GM21737 (cell line): Measurements from ENCODE around the gene DHX16.

Source experiments
- ATAC-seq: cut with Tn5 transposase; IDR thresholded peaks from one replicate; pipeline ENCODE4 v1.9.1; 2021; ENCODE audit warnings: mild to moderate bottlenecking, moderate library complexity; ENCODE audit not compliant: unreplicated experiment

The DHX16 gene

DNA sequence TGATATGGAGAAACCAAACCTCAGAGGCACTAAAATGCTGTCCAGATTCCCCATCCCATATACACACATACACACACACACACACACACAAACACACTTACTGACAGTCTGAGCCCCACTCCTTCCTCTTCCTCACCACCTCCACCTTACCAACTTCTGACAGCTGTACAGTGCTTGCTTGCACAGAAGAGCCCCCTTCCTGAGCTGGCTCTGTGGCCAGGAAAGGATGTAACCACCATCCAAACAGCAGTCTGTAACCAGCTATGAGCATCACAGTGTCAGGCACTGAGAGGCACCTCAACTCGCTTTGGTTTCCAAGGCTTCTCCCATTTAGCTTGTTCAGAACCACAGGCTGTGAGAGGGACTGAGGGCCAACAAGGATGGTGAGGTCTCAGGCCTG lies 31.8 kb downstream of the DHX16 start:
- no peak for ATAC-seq

DNA sequence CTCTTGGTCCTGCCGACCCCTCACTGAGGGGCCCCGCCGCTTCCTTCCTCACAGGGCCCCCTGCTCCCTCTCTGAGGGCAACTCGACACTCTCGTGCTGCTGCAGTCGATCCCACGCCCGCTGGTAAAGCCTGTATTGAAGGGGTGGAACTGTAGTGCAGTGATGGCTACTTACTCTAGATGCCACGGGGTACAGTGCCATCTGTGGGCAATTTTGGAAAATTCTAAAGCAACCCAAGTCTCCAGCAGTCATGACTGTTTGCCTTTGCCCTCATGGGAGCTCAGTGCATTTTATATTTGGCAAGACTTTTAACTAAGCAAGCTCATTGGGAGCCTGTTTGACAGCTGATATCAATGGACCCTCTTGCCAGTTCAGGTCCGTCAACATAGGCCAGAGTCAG lies 32.3 kb downstream of the DHX16 start:
- ATAC-seq = no peak

GRCh38 chr6:30635834-30636233 lies 37.0 kb downstream of the DHX16 start:
- ATAC-seq = no peak

DNA sequence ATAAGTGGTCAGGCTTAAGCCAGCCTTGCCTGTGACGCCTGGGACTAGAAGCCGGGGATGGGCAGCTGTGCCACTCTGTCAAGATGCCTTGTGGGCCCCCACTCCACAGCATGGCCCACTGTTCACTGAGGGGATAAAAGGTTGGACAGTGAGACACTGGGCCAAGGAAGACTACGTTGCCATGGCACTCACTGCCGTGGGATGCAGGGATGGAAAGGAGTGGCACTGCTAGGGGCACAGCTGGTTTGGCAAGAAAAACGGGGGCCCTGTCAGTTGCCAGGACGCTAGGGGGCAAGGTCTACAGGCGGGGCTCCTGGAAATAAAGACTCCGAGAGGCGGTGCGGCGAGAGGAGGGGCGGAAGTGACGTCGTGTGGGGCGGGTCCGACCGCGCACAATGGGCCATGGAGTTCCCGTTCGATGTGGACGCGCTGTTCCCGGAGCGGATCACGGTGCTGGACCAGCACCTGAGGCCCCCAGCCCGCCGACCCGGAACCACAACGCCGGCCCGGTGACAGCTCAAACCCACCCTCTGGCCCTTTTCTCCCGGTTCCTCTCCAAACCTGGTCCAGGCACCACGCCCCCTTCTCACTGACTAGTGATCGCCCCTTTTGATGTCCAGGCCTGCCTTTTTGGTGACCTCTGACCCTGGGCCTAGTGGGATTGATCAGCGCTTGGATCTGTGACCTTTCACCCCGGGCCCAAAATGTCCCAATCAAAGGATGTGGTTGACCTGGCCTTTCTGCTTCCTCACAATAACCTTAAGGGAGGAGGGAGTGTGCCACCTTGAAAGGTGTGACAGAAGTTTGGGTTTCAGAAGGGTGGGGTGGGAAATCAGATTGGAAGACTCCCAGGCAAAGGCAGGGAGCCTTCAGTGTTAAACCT lies 46.1 kb downstream of the DHX16 start, which contains the start of gene ATAT1:
TSS of gene ATAT1 (plus strand) at position 391 of the 883 bp plus-strand sequence.
- peak; percentile 84 for ATAC-seq

DNA sequence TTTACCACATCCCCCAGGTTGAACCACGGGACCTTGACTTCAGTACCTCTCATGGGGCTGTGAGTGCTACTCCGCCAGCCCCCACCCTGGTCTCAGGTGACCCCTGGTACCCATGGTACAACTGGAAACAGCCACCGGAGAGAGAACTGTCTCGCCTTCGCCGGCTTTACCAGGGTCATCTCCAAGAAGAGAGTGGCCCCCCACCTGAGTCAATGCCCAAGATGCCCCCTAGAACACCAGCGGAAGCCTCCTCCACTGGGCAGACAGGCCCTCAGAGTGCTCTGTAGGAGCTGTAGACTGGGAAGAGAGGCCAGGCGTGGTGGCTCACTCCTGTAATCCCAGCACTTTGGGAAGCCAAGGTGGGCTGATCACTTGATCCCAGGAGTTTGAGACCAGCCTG lies 47.3 kb downstream of the DHX16 start:
- no peak for ATAC-seq

DNA sequence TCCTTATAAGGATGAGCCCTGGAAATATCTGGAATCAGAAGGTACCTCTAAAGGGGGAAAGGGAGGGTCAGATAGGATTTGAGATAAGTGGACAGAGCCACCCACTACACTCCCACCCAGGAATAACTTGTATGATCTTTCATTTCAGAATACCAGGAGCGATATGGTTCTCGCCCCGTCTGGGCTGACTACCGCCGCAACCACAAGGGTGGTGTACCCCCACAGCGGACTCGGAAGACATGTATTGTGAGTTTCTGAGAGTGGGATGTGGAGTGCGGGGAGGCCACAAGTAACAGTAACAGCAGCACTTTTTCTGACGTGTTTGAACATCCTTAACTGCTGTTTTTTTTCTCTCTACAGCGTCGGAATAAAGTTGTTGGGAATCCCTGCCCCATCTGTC lies 53.2 kb downstream of the DHX16 start:
- no peak for ATAC-seq

GRCh38 chr6:30618270-30618797 lies 54.5 kb downstream of the DHX16 start:
- ATAC-seq = no peak

- ATAC-seq = peak; percentile 68
These were observed 55.1 kb downstream of the DHX16 start, which contains the start of gene MRPS18B for GRCh38 chr6:30617565-30618269. Gene MRPS18B, plus strand, starts transcription at chr6:30617840. Its CDS starts 26 bp downstream, at chr6:30617866.

GRCh38 chr6:30616811-30617564 lies 55.8 kb downstream of the DHX16 start, which contains the start of gene PPP1R10:
Gene PPP1R10, minus strand, starts transcription at chr6:30617243. Its CDS starts 7,299 bp downstream, at chr6:30609944.
- peak; percentile 71 for ATAC-seq

DNA sequence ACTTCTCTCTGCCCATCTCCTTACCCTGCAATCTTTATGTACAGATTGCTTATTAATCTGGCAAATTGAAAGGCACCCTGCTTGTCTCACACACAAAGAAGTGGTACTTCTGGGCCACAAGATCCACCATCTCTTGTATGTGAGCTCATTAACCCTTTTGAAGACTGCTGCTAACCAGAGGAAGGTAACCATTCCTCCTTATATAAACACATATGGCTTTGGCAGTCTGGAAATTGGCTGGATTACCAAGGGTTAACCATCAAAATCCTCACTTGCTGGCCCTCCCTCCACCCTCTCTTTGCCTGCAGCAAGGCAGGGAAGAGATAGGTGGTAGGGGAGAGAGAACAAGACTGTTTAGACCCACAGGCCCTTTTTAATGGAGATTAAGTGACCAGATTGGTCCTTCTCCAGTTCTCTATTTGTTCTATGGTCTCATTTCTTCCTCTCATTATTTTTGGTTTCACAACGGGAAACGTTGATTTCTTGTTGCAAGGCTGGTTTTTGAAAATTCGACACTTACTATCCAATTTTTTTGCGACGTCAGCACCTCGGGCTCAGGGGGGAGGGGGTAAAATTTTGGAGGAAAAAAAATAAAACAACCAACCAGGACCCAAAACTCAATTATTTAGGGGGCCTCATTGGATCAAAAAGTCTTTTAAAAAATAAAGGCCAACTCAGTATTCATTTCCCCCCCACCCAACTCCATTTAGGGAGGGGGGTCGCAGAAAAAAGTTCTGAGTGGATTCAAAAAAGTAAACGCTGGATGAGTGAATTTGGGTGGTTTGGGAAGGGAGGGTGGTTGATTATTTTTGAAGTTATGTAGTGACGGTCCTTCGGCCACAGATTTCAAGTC lies 56.6 kb downstream of the DHX16 start:
- no peak for ATAC-seq

- no peak for ATAC-seq
These were observed 57.4 kb downstream of the DHX16 start for GRCh38 chr6:30615219-30615957.

- ATAC-seq = peak; percentile 40
These were observed 58.0 kb downstream of the DHX16 start for GRCh38 chr6:30614843-30615218.

GRCh38 chr6:30614044-30614842 lies 58.6 kb downstream of the DHX16 start:
- ATAC-seq = no peak

DNA sequence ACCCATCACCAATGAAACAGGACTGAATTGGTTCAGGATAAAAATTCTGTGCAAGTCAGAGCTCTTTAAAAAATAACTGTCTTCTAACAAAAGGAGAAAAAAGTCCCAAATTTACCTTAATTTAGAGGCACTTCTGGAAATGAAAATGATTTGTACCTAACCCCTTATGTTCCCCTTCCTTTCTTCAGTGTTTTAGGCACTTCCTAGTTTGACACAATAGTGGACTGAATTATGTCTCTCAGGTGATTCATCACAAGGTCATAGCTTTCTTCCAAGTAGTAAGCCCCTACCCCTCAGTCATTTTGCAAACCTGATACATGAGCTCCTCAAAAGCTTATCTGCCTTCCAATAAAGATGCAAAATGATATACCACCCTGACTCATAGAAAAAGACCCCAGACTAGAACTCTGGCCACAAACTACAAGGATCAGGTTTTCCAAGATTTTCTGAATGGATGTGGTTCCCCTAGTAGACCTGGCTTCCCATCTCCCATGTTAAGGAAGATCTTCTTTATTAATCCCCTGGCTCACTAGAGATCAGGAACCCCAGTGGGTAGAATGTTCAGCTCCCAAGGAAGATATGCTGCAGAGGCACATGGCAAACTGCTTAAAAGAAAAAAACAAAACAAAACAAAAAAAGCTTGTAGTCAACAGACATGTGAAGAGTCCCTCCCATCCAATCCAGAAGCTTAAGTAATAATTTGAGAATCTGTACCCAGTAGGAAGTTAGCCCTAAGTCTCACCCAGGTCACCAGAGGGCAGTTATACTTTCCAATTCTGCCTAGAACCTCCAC lies 59.4 kb downstream of the DHX16 start:
- no peak for ATAC-seq

GRCh38 chr6:30612687-30613248 lies 60.0 kb downstream of the DHX16 start:
- no peak for ATAC-seq

DNA sequence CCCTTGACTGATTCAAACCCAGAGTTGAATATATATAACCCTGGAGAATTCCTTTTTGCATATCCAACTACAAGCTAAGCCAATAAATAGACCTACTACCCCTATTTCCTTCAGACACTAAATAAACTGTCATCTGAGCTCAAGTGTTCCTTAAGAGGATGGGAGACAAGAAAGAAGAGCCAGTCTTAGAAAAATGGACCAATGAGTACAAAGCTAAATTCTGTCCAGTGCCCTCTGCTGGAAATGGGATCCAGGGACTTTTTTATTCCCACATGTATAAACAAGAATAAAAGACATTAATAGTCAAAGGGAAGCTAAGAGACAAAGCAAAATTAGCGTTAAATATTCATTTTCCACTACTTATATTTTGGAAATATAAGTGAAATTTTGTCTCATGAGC lies 60.6 kb downstream of the DHX16 start:
- no peak for ATAC-seq

DNA sequence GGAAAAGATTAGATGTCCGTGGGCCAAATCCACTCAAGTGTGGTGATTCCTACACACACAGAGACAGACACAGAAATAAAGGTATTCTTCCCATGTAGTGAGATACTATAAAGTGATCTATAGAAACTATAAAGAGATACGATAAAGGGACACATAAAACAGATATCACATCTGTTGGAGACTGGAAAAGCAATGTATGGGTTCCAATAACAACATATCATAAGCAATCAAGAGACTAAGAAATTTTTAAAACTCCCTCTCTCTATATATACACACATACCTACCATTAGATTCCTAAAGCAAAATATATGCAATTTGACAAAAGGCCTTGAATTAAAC lies 61.0 kb downstream of the DHX16 start:
- no peak for ATAC-seq
